WTC11 (cell line): ENCODE measurements around the gene HYOU1.

ENCODE experiments used
- NFYB ChIP-seq: sonication (generic); formaldehyde crosslinking; conservative IDR thresholded peaks from 2 replicates; pipeline ENCODE4 v1.8.0; 2022; ENCODE audit warnings: low read depth, missing genetic modification reagents
- SP1 ChIP-seq: sonication (generic); formaldehyde crosslinking; conservative IDR thresholded peaks from 2 replicates; pipeline ENCODE4 v1.8.1; 2022; ENCODE audit warnings: missing genetic modification reagents
- TEAD1 ChIP-seq: sonication (generic); formaldehyde crosslinking; IDR thresholded peaks from 2 replicates; pipeline ENCODE4 v1.8.0; 2022; ENCODE audit warnings: mild to moderate bottlenecking, missing genetic modification reagents
- TP53 ChIP-seq: sonication (generic); formaldehyde crosslinking; IDR thresholded peaks from 2 replicates; pipeline ENCODE4 v1.8.1; 2023; ENCODE audit warnings: mild to moderate bottlenecking, missing genetic modification reagents
- ZBTB21 ChIP-seq: sonication (generic); formaldehyde crosslinking; IDR thresholded peaks from 2 replicates; pipeline ENCODE4 v1.8.1; 2023; ENCODE audit warnings: mild to moderate bottlenecking, missing genetic modification reagents, borderline replicate concordance
- ZNF423 ChIP-seq: fragments of 250-450 bp; sonication (Bioruptor Pico); IDR thresholded peaks from 2 replicates; pipeline ENCODE4 v2.1.2; 2022; ENCODE audit warnings: mild to moderate bottlenecking, moderate library complexity
- TF ChIP-seq, protein P1 (sequence below): fragments of 200-600 bp; IDR thresholded peaks from 2 replicates; pipeline ENCODE4 v1.8.0; 2022; ENCODE audit warnings: antibody characterized with exemption
- TF ChIP-seq, protein P2 (sequence below): sonication (generic); formaldehyde crosslinking; conservative IDR thresholded peaks from 2 replicates; pipeline ENCODE4 v1.8.1; 2022; ENCODE audit warnings: mild to moderate bottlenecking, missing genetic modification reagents
- TF ChIP-seq, protein P3 (sequence below): sonication (generic); formaldehyde crosslinking; IDR thresholded peaks from 2 replicates; pipeline ENCODE4 v1.8.0; 2023; ENCODE audit warnings: missing genetic modification reagents
- TF ChIP-seq, protein P4 (sequence below): sonication (generic); formaldehyde crosslinking; IDR thresholded peaks from 2 replicates; pipeline ENCODE4 v1.8.0; 2022; ENCODE audit warnings: mild to moderate bottlenecking, missing genetic modification reagents

DNA sequence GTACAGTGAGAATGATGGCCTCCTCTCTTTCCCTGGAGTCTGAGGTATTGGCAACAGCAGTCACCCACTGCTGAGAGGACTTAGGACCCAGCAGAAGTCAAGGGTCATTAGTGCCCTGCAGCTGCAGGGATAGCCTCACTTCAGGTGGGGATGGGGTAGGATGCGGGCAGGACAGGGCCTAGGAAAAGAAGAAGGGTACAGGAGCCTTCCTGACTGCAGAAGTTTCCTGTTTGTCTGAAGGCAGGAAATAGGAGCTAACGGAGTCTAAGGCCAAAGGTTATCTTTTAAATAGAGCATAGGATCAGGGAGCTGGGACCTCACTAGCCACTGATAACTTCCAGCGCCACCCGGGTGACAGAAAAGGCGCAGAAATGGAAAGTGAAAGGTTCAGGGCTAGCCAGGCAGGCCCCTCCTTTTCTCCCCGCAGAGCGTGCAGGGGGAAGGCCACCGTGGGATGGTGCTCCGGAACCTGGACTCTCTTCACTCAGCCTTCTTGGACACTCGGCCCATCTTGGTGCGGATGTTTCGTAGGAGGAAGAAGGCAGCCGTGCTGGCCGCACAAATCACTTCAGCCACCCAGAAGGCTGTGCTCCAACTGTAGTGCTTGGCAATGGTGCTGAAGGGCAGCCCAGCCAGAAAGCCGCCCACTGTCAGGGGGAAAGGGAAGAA lies 32.4 kb downstream of the HYOU1 start:
- TF ChIP-seq, protein P1, sequence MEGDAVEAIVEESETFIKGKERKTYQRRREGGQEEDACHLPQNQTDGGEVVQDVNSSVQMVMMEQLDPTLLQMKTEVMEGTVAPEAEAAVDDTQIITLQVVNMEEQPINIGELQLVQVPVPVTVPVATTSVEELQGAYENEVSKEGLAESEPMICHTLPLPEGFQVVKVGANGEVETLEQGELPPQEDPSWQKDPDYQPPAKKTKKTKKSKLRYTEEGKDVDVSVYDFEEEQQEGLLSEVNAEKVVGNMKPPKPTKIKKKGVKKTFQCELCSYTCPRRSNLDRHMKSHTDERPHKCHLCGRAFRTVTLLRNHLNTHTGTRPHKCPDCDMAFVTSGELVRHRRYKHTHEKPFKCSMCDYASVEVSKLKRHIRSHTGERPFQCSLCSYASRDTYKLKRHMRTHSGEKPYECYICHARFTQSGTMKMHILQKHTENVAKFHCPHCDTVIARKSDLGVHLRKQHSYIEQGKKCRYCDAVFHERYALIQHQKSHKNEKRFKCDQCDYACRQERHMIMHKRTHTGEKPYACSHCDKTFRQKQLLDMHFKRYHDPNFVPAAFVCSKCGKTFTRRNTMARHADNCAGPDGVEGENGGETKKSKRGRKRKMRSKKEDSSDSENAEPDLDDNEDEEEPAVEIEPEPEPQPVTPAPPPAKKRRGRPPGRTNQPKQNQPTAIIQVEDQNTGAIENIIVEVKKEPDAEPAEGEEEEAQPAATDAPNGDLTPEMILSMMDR = no peak
- TF ChIP-seq, protein P2, sequence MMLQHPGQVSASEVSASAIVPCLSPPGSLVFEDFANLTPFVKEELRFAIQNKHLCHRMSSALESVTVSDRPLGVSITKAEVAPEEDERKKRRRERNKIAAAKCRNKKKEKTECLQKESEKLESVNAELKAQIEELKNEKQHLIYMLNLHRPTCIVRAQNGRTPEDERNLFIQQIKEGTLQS (CRISPR knock-in tag) = no peak
- TF ChIP-seq, protein P3, sequence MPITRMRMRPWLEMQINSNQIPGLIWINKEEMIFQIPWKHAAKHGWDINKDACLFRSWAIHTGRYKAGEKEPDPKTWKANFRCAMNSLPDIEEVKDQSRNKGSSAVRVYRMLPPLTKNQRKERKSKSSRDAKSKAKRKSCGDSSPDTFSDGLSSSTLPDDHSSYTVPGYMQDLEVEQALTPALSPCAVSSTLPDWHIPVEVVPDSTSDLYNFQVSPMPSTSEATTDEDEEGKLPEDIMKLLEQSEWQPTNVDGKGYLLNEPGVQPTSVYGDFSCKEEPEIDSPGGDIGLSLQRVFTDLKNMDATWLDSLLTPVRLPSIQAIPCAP (CRISPR knock-in tag) = no peak
- TF ChIP-seq NFYB (CRISPR knock-in tag) = no peak
- TF ChIP-seq, protein P4, sequence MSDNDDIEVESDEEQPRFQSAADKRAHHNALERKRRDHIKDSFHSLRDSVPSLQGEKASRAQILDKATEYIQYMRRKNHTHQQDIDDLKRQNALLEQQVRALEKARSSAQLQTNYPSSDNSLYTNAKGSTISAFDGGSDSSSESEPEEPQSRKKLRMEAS (CRISPR knock-in tag) = no peak
- no peak for TF ChIP-seq ZBTB21
- TF ChIP-seq TEAD1 = no peak
- no peak for TF ChIP-seq SP1
- no peak for TF ChIP-seq TP53
- TF ChIP-seq ZNF423 (CRISPR knock-in tag) = no peak
